Right ventricle myocardium inferior (tissue), 1 donor: ENCODE data around the gene CDC14C. TPM values are rescaled to one million over a fixed set of nuclear protein-coding genes. Genes with fewer than 3 reads are reported as not detected.

ENCODE experiments used
- ATAC-seq: fragments of 200-7000 bp; cut with Tn5 transposase; one replicate; pipeline ENCODE4 v1.9.1; 2020; ENCODE audit warnings: mild to moderate bottlenecking, moderate library complexity
- DNase-seq: peaks from one replicate; pipeline ENCODE4 v3.0.0; 2021; ENCODE audit errors: missing footprints
- intact Hi-C: fragments of 100-400 bp; cut with DNase I; formaldehyde crosslinking; loops from one replicate; pipeline ENCODE4 v1.11.0; 2022
- total RNA-seq: library from RNA; stranded (reverse); fragmentation: NEBNext Ultra II Directional; extraction: Animal tissue kit (Norgen Biotek cat#: 25700); gene quantifications from one replicate; pipeline ENCODE4 v1.2.1, GENCODE V29; 2021
- donor health status: DM: no; HTN: yes; CAD: no; lungs with severe emphysema.

The CDC14C gene
- total RNA-seq, 1 donor from 2014 or later = not detected

GRCh38 chr7:48962821-48963505, 38.6 kb downstream of the CDC14C start:
- no peak for DNase-seq
- intact Hi-C loops = no loop called here
- ATAC-seq = no peak

GRCh38 chr7:48964074-48964473, 39.7 kb downstream of the CDC14C start:
- no peak for DNase-seq
- ATAC-seq = no peak
- intact Hi-C loops = no loop called here

- DNase-seq (no peak), ATAC-seq (no peak)
- intact Hi-C loops = no loop called here
Observed at GRCh38 chr7:48971173-48971572, 46.8 kb downstream of the CDC14C start.

- no peak for ATAC-seq
- intact Hi-C loops = no loop called here
Observed at GRCh38 chr7:48976253-48976652, 51.9 kb downstream of the CDC14C start.

GRCh38 chr7:48976850-48977249, 52.5 kb downstream of the CDC14C start:
- DNase-seq (no peak), ATAC-seq (no peak)
- intact Hi-C loops = no loop called here

More at GRCh38 chr7:48976253-48976652, 51.9 kb downstream of the CDC14C start:
- no peak for DNase-seq
